Fibroblast of villous mesenchyme (primary cell): ENCODE results near the gene NCOA3. TPM values are rescaled to one million over a fixed set of nuclear protein-coding genes. Genes with fewer than 3 reads are reported as not detected.

Experiments
- DNase-seq: peaks from one replicate; pipeline ENCODE4 v3.0.0-alpha.2; 2010; ENCODE audit warnings: low read depth
- H3K4me3 ChIP-seq: 2 replicates; pipeline ENCODE4 v1.5.1; 2011; ENCODE audit warnings: low read depth, mild to moderate bottlenecking, low read length
- CTCF ChIP-seq: IDR thresholded peaks from 2 replicates; pipeline ENCODE4 v1.5.1; 2012; ENCODE audit warnings: low read depth, mild to moderate bottlenecking, low read length; ENCODE audit not compliant: insufficient read depth
- total RNA-seq: library from RNA; depleted of rRNA; stranded (reverse); fragments of >200 nt; gene quantifications from 2 replicates; pipeline ENCODE4 v1.2.3, GENCODE V29; 2012

NCOA3 gene
- total RNA-seq, 1 donor: 63.0 TPM

DNA sequence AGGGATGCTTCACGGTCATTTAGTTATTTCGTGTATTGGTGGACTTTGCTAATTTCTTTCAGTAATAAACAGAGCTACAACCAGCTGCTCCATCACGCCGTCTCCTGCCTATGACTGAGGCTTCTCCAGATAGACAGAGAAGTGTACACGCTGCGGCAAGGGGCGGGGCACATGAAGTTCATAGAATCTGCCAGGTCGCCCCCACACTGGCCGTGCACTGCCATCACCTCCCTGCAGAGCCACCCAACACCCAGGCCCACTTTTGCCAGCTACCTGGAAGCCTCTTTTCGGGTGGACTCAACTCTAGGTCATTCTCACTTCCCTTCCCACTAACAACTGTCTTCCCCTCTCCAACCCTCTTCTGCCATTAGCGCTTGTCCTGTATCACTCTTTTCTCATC, 195.2 kb downstream of the NCOA3 start:
- no peak for DNase-seq
- no peak for TF ChIP-seq CTCF
- H3K4me3 ChIP-seq: no peak overlapping the region

DNA sequence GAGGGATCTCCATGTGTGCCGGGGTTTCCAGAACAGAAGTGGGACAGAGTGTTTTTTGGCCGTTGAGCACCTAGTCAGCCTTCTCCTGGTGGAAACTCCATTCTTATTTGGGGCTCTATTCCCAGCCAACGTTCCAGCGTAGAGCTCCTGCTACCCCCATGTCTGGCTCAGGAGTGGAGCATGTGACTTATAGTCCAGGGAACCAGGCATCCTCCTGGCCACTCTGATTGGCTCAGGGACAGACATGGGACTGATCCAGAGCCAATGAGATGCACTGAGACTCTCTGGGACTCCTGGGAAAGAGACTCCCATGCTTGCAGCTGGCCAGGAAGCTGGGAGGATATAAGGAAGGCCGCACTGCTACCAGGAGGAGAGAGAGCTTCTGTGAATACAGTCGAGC, 196.5 kb downstream of the NCOA3 start:
- no peak for DNase-seq
- H3K4me3 ChIP-seq: no peak overlapping the region
- no peak for TF ChIP-seq CTCF

GRCh38 chr20:47699818-47700217, 198.1 kb downstream of the NCOA3 start:
- no peak for DNase-seq

DNA sequence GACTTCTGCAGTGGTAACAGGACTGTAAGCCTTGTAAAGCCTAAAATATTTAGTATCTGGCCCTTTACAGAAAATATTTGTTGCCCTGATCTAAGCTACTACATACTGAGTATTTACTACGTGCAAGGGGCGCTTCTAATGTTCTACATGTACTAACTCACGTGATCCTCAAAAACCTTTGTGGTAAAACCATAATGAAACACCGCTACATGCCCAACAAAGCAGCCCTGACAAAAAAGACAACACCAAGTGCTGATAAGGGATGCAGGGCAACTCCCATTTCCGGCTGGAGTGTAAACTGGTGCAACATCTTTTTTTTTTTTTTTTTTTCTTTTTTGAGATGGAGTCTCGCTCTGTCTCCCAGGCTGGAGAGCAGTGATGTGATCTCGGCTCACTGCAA, 198.6 kb downstream of the NCOA3 start:
- no peak for TF ChIP-seq CTCF
- DNase-seq: no peak
- H3K4me3 ChIP-seq: no peak overlapping the region

More at GRCh38 chr20:47699818-47700217, 198.1 kb downstream of the NCOA3 start:
- TF ChIP-seq CTCF: no peak
- H3K4me3 ChIP-seq: no peak overlapping the region

GRCh38 chr20:47701612-47702011, 199.9 kb downstream of the NCOA3 start:
- no peak for TF ChIP-seq CTCF
- no peak overlapping the region for H3K4me3 ChIP-seq
- peak; percentile 56 for DNase-seq

DNA sequence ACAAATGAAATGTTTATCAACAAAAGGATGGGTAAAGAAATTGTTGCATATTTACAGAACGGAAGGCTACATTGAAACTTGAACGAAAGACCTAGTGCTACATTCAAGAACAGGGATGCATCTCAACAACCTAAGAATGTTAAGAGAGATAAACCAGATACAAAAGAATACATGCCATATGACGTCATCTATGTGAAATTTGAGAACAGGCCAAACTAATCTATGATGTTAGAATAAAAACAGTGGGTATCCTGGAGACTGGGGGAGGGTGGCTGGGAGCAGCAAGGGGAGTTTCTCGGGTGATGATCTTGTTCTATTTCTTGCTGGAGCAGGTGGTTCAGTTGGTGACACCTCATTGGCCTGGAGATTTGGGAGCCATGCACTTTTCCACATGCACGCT, 202.1 kb downstream of the NCOA3 start:
- H3K4me3 ChIP-seq: no peak overlapping the region
- TF ChIP-seq CTCF: no peak
- DNase-seq: peak; percentile 27

- no peak for DNase-seq
- H3K4me3 ChIP-seq: no peak overlapping the region
- TF ChIP-seq CTCF: no peak
Observed at GRCh38 chr20:47704746-47705496, 203.2 kb downstream of the NCOA3 start.
